Measurements from ENCODE around the gene TET1.
"Not testable (repeated sequence)": the region's sequence is repeated elsewhere in the genome, so short reads cannot be mapped to it uniquely, and the experiment has no call there.

TET1 gene

GRCh38 chr10:68617691-68618090, 57.6 kb downstream of the TET1 start:
- not testable (repeated sequence) for DNase-seq

GRCh38 chr10:68618234-68618633, 58.1 kb downstream of the TET1 start:
- DNase-seq = no peak

GRCh38 chr10:68619595-68619994, 59.5 kb downstream of the TET1 start:
- no peak for DNase-seq

GRCh38 chr10:68625316-68625921, 65.3 kb downstream of the TET1 start:
- DNase-seq = no peak

- DNase-seq = no peak
Measured at GRCh38 chr10:68628576-68629127, 68.5 kb downstream of the TET1 start.

GRCh38 chr10:68632271-68632560, 72.1 kb downstream of the TET1 start:
- not testable (repeated sequence) for DNase-seq

- no peak for DNase-seq
Measured at GRCh38 chr10:68633281-68633680, 73.1 kb downstream of the TET1 start.

- no peak for DNase-seq
Measured at GRCh38 chr10:68633816-68634466, 73.8 kb downstream of the TET1 start.

- no peak for DNase-seq
Measured at GRCh38 chr10:68636335-68636734, 76.2 kb downstream of the TET1 start.

- not testable (repeated sequence) for DNase-seq
Measured at GRCh38 chr10:68643550-68643949, 83.4 kb downstream of the TET1 start.

- no peak for DNase-seq
Measured at GRCh38 chr10:68647672-68648341, 87.7 kb downstream of the TET1 start.

- DNase-seq = no peak
Measured at GRCh38 chr10:68655620-68656126, 95.5 kb downstream of the TET1 start.

- DNase-seq = no peak
Measured at GRCh38 chr10:68665841-68666240, 105.7 kb downstream of the TET1 start.

GRCh38 chr10:68666280-68666760, 106.2 kb downstream of the TET1 start:
- no peak for DNase-seq

GRCh38 chr10:68668231-68668630, 108.1 kb downstream of the TET1 start:
- DNase-seq = no peak

- no peak for DNase-seq
Measured at GRCh38 chr10:68668972-68669371, 108.8 kb downstream of the TET1 start.

GRCh38 chr10:68684413-68684812, 124.3 kb downstream of the TET1 start:
- DNase-seq = no peak

GRCh38 chr10:68696018-68696417, 135.9 kb downstream of the TET1 start:
- no peak for DNase-seq

- DNase-seq = no peak
Measured at GRCh38 chr10:68697106-68697505, 137.0 kb downstream of the TET1 start.

GRCh38 chr10:68700197-68700596, 140.1 kb downstream of the TET1 start:
- DNase-seq = no peak

- DNase-seq = no peak
Measured at GRCh38 chr10:68705548-68705947, 145.4 kb downstream of the TET1 start.

- DNase-seq = not testable (repeated sequence)
Measured at GRCh38 chr10:68708987-68709386, 148.8 kb downstream of the TET1 start.

GRCh38 chr10:68713065-68713464, 152.9 kb downstream of the TET1 start:
- DNase-seq = not testable (repeated sequence)

GRCh38 chr10:68717435-68717834, 157.3 kb downstream of the TET1 start:
- DNase-seq = no peak
